Stimulated activated CD8-positive, alpha-beta memory T cell treated with anti-CD3 and anti-CD28 coated beads, Interleukin-7, amount 100 ng/mL, for 24 hours (primary cell): Measurements from ENCODE around the gene PDZRN4.
"Not testable (repeated sequence)": the region's sequence is repeated elsewhere in the genome, so short reads cannot be mapped to it uniquely, and the experiment has no call there.

Experiments used
- DNase-seq: peaks from one replicate; pipeline ENCODE4 v3.0.0-alpha.2; 2020; ENCODE audit warnings: low read depth

Gene PDZRN4

DNA sequence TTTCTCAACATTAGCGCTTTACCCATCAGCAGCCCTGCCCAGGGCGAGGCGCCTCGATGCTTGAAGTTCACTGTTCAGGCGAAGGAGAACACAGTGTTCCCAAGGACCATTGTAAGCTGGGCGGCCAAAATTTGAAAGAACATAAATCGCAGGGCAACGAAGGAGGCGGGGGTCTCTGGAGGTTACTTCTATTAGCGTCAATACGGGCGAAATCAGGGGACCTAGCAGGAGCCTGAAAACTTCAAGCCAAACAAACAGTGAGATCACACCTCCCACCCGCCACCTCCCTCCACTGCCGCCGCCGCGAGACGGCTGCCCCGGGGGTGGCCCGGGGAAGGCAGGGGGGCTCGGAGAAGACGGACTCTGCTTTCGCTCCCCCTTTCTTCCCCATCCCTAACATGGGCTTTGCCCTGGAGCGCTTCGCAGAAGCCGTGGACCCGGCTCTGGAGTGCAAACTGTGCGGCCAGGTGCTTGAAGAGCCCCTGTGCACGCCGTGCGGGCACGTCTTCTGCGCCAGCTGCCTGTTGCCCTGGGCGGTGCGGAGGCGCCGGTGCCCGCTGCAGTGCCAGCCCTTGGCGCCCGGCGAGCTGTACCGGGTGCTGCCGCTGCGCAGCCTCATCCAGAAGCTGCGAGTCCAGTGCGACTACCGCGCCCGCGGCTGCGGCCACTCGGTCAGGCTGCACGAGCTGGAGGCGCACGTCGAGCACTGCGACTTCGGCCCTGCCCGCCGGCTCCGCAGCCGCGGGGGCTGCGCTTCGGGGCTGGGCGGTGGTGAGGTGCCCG lies at the start of gene PDZRN4:
Gene PDZRN4 (plus strand): TSS at position 263 of the 783 bp plus-strand sequence.
- no peak for DNase-seq

DNA sequence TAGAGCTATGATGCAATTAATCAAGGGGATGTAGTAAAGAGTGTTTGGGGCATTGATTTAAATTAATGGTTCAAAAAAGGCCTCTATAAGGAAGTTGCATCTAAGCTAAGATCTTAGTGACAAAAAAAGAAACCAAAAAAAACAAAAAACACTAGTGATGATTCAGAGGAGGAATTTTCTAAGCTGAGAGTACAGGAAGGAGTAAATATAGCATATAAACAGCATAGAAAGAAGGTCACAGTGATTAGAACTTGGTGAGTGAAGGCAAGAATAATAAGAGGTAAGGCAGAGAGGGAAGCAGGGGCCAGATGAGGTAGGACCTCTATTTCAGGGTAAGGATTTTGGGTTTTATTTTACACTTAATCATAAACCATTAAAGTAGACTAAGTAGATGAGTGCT lies 48.0 kb upstream of the PDZRN4 start:
- no peak for DNase-seq

DNA sequence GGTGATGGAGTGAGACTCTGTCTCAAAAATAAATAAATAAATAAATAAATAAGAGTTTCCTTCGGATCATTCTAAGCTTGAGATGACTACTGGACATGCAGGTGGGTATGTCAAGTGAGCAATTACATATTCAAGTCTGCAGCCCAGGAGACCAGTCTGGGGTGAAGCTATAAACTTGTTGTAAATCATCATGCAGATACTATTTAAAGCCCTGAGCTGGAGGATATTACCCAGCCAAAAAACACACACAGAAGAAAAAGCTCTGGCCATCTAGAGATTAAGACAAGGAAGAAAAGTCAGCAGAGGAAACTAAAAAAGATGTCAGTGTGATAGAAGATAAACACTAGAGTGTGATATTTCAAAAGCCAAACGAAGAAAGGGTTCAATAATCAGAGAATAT lies 47.0 kb upstream of the PDZRN4 start:
- DNase-seq, result no peak

DNA sequence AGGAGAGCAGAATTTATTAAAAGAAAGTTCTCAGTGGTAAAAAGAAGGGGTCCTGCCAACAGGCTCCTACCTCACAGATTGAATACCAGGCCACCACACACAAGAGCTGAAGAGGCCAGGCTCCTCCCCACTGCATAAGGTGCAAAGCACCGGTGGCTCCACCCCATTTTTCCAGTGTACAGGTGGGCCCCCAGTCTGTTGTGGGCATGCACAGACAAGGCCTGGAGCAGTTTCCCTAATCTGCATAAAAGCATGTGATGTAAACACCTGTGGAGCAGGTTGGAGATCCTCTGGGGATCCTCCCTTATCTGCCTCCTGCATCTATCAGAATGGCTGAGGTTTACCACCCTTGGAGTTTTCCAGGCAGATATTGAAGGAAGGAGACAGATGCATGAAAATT lies 45.7 kb upstream of the PDZRN4 start:
- DNase-seq, result no peak

DNA sequence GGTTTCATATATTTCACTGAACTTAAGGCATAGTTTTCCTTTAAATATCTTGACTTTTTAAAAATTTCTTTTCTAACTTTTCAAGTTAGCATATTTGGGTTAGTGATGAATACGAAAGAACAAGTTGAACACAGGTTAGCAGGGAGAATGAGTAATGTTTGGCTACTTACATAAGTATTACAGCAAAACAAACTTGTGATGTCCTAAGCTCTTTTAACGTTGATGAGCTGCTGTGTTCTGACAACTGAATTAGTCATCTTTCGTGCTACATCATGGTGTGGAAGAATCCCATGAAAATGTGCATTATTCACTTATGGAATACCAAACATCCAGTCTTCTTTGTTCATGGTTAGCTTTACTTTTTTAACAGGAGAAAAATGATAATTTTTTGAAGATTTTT lies 36.3 kb upstream of the PDZRN4 start:
- no peak for DNase-seq

DNA sequence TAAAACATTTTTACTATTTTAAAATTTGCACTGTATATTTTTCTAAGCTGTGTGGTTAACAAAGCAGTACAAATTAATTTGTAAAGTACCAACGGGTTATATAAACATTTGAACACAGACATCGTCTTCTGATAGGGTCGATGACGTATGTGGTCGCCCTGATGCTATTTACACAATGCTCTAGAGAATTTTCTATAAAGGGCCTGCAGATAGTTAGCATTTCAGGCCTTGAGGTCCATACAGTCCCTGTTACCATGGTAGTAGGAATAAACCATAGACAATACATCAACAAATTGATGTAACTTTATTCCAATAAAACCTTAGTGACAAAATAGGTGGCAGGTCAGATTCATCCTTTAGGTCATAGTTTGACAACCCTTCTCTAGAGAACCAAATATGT lies 25.7 kb upstream of the PDZRN4 start:
- no peak for DNase-seq

DNA sequence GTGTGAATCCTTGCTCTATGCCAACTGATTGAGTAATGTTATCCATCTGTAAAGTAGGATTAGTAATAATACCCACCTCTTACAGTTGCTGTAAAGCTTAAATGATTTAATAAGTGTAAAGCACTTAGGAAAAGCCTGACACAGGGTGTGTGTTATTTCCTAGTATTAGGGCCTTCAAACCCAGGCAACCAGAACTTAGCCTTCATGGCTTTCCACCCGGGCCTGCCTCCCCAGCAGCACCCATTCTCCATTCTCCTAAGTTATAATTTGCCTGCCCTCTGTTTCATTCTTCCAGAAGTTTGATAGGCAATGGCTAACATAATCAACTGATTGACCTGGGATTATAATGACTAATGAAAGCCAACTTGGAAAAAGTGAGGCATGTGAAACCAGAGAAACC lies 20.4 kb upstream of the PDZRN4 start:
- no peak for DNase-seq

DNA sequence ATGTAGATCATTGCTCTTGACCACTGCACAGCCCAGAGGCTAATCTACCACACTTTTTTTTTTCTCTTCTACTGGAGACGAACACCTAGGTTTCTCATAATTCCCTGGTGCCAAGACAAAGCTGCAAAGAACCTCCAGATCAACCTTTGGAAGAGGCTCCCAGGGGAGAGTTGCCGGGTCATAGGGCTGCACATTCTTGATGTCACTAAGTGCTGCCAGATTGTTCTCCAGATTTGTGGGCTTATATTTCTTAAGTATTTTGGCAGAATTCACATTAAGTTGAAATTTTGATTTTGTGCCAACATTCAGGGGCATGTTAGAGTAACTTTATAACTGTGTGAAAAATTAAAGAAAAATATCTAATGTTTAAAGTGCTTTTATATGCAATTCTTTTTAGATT lies 13.5 kb upstream of the PDZRN4 start:
- DNase-seq, result no peak

DNA sequence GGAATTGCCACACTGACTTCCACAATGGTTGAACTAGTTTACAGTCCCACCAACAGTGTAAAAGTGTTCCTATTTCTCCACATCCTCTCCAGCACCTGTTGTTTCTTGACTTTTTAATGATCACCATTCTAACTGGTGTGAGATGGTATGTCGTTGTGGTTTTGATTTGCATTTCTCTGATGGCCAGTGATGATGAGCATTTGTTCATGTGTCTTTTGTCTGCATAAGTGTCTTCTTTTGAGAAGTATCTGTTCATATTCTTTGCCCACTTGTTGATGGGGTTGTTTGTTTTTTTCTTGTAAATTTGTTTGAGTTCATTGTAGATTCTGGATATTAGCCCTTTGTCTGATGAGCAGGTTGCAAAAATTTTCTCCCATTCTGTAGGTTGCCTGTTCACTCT lies 8.6 kb upstream of the PDZRN4 start:
- not testable (repeated sequence) for DNase-seq

DNA sequence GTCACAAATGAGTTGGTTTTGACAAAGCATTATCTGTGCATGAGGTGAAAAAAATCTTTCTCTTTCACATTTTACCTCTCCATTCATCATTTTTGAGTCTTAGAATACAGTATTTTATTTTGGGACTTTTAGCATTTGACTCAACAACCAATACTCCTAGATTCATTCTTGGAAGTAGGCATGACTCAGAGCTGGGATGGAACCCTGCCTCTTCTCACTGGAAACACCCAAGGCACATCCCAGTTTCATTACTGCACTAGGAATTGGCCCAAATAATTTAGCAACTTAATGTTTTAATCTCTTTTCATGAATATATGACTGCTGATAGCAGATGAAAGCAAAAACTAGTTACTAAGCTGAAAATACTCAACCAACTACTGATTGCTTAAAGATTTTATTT lies 3.3 kb upstream of the PDZRN4 start:
- no peak for DNase-seq

DNA sequence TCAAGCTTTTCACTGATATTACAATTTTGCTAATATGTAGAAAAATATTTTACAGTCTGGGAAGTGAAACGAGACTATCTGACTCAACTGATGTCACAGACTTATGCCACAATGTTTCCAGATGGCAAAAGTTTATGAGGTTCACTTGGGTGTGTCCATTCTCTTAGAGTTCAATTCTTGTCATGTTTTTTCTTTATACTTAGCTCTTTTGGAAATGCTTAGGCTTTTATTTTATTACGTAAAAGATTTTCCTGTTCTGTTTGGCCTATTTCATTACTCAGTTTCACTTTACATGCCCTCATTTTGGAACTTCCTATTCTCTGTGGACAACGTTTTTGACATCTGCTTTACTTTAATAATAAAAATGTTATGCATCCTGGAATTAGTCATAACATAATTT lies 2.1 kb upstream of the PDZRN4 start:
- no peak for DNase-seq

DNA sequence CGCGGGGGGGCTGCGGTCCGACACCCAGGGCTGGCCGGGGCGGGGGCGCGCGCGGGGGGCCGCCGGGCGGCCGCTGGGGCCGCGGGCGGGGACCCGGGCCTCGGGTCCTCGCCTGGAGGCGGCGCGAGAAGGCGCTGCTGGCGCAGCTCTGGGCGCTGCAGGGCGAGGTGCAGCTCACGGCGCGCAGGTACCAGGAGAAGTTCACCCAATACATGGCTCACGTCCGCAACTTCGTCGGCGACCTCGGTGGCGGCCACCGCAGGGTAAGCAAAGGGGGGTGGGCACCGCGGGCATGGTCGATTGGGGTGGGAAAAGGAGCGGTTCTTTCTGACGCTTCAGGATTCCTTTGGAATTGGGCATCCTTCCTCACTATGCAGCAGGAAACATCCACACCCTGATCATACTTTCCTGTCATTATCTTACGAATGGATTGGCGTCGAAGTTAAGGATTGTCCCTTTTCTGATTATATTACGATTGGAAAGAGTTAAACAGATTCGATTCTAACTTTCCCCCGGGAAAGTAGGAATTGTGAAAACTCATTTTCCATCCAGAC lies 798 bp downstream of the PDZRN4 start:
- no peak for DNase-seq

DNA sequence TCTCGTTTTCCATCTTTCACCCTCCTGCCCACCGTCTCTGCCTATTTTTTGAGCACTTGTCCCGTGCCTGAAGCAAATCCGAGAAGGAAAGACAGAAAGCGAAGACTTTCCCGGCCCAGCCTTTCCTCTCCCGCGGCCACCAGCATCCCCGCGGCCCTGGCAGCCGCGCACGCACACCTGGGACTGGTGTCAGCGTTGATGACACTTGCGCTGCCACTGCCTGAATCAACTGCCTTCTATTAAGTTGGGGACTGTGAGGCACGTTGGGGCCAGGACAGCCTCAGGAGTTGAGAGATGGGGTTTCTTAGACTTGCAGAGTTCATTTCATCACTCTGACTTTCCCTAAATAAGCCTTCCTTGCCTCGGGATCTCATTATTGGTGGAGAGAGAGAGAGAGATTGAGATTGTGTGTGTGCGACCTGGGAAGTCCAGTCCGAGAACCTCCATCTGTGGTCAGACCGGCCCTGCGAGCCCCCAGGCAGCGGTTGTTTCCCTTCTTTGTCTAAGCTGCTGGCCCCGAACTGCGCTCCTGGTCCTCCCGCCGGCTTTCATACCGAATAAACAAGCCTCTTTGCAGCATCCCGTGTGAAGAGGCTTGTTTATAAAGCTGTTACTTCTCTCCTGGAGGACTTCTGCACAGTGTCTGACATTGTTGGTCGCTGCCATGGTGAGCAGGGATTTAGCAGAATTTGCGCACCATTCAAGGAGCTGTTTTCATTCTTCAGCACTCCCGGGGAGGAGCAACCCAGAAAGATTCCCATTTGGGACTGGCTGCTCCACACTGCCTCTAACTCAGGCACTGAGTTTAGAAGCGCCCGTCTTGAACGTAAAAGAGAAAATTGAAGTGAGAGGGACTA lies 1.5 kb downstream of the PDZRN4 start:
- no peak for DNase-seq

DNA sequence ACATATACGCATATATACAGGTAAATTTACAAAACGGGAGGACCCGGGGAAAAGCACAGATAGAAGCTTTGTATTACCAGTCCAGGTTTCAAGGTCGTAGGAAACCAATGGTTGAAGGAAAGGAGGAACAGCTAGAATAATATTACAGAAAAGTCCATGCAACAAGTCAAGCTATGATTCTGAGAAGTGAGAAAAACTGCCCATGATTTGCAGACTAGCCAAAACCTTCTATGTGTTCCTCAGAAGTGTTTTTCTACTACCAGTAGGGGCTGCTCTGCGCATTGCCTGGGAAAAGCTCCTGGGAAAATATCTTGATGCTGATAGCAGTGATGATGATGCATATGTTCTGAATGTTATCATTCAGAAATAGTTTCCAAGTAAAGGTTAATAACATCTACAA lies 2.2 kb downstream of the PDZRN4 start:
- no peak for DNase-seq

DNA sequence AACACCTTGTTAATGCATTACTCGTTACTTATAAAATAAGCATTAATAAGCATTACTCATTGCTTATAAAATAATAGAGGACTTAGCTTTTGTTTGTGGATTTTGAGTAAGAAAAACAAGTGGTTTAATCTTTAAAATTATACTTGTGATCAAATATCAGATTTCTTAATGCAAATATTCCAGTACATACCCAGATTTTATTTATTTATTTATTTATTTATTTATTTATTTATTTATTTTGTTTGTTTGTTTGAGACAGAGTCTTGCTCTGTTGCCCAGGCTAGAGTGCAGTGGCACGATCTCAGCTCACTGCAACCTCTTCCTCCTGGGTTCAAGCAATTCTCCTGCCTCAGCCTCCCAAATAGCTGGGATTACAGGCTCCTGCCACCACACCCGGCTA lies 3.4 kb downstream of the PDZRN4 start:
- DNase-seq, result not testable (repeated sequence)

DNA sequence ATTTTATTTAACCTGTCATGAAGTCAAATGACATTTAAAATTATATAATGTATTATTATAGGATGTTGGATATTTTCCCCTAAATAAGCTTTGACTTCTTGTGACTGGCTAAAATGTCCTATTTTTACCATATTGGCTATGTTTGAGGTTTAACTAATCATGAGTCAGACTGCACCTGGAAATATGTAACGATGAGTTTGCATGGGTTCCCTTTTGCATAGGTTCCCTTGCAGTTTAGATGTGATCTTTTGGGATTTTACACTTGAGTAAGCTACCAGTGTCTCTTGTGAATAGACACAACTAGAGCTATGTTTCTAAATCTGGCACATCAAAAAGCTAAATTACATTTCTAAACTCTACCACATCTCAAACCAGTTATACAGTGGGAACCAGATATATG lies 5.2 kb downstream of the PDZRN4 start:
- no peak for DNase-seq

DNA sequence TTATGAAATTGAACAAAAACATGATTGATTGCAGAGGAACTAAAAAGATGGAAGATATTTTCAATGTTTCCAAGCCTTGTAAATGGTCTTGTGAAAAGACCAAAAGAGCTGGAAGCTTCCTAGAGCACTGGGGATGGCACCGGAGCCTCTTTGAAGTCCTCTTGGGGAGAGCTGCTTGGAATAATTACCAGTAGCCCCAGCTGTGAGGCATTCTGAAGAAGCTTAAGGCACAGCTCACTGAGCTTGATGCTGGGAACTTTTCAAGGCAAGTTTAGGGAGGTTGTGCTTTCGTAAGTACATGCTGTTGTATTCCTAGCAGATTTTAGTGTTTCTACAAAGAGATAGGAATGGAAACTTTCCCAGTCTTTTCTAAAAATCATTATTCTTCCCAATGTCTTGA lies 13.9 kb downstream of the PDZRN4 start:
- DNase-seq, result no peak

DNA sequence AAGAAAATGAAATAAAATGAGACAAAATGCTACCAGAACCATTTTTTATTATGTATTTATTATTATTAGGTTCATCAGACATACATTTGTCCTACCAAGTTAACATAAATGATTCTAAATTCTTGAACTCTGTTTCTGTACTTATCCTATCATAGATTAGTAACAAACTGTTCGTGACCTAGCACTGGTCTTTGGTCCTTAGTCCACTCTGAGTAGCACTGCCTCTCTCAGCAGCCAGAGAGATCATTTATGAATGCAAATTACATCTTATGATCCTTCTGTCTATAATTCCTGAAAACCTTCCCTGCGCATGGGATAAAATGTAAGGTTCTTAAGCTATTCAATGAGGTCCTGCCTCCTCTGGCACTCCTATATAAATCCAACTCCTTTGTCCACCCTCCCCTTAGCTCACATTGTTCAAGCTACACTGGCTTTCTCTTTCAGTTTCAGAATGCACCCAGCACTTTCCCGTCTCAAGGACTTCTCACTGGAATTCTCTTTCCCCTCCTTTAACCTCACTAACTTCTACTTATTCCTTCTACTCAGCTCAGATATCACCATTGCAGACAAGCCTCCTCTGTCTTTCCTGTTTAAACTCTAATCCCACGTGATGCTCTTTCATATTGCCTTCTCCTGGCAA lies 17.1 kb downstream of the PDZRN4 start:
- no peak for DNase-seq

DNA sequence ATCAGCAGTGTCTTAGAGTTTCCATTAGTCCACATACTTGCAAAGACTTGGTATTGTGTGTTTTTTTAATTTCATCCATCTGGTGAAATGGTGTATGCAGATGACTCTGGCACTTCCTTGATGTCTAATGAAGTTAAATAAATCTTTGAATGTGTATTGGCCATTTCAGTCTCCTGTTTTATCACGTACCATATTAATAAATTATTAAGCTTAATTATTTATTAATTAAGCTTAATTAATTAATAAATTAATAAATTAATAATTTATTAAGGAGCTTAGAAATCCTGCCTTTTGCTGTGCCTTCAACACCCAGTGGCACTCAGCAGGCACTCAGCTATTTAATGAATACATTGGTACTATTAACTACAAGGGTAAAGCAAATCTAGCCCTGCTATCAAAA lies 18.2 kb downstream of the PDZRN4 start:
- DNase-seq, result no peak

DNA sequence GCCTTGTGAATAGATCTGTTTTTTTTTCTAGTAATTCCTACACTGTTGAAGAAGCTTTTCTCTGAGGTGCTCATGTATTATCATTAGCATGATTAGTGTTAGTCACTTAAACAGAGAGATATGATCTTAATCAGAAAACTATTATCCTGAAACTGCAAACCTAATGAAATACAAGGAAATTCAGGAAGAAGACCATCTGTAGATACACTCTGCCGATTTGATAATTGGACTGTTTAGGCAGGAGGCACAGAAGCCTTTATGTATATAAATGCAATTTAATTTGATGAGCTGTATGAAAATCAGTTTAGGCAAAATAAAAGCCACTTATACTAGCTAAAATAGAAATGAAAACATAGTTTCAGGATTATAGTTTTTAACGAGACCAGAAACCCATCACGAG lies 23.3 kb downstream of the PDZRN4 start:
- DNase-seq, result no peak

DNA sequence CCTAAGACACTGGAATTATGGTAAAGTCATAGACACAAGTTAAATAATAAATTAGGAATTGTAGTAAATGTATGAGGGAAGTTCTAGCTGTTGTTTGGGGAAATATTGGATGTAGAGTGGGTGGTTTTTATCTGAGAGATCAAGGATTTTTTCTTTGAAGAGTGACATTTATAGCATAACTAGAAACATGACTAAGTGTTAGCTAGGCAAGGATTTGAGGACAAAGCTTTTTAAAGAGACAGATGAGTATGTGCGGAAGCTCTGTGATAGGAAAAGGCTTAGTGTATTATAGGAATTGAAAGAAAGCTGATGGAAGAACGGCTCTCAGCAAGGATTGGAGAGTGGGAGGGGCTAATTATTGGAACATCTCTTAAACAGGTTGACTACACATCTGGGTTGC lies 24.5 kb downstream of the PDZRN4 start:
- DNase-seq, result no peak

DNA sequence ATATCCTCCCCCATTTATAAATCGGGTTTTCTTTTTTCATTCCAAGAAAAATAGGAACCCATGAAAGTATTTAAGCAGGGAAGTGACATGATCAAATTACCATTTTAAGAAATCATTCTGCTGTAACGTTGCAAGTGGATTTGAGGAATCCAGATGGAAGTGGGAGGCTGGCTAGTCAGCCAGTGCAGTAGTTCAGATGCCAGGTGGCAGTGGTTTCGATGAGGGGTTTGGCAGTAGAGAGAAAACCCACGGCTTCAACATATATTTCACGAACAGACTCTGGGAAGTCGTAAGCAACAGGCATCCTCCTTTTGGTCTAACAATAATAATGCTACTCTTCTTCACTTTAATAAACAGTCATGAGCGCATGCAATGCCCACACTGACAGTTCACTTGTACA lies 25.0 kb downstream of the PDZRN4 start:
- no peak for DNase-seq

DNA sequence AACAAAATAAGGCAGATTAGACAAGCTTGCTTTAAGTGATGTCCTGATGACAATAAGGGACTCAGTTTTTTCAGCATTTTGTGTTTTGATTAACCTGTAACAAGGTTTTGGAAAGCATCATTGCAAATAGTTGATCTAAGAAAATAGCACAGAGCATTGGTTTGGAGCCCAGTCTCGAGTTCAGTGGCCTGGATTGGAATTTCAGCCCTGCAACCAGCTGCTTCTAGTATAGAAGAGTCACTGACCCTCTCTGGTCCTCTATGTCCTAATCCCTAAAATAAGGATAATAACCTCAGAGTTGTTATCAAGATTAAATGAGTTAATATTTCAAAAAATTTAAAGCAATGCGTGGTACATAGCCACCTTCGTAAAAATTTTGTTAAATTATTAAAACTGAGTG lies 25.5 kb downstream of the PDZRN4 start:
- DNase-seq, result no peak
